Measurements from ENCODE around the gene CD300LB.
"Not testable (repeated sequence)": the region's sequence is repeated elsewhere in the genome, so short reads cannot be mapped to it uniquely, and the experiment has no call there.

The CD300LB gene

GRCh38 chr17:74512036-74512435 is 19.2 kb downstream of the CD300LB start:
- no peak for DNase-seq
- Histone ChIP-seq H3K4me3 (ENCODE audit: low read depth, low read length) (no peak overlapping the region), H3K27ac (no peak overlapping the region)

GRCh38 chr17:74508156-74508555 is 23.1 kb downstream of the CD300LB start:
- TF ChIP-seq CTCF (IDR thresholded peaks at IDR 0.05; ENCODE audit: low read depth, low read length, missing control alignments): no peak

More at GRCh38 chr17:74512036-74512435, 19.2 kb downstream of the CD300LB start:
- TF ChIP-seq CTCF (IDR thresholded peaks at IDR 0.05; ENCODE audit: low read depth, low read length, missing control alignments): no peak
- in situ Hi-C loops (cut with HindIII; ENCODE audit: low pct_ligation_motif_present, low sequenced_read_pairs): no loop called here
- no peaks in the 10 kb centered on the region for H3K27me3 ChIP-seq (replicated peaks)
- no peaks in the 10 kb centered on the region for H3K36me3 ChIP-seq (replicated peaks)

GRCh38 chr17:74503949-74504348 is 27.3 kb downstream of the CD300LB start:
- H3K4me3 ChIP-seq (ENCODE audit: low read depth, low read length); H3K27ac ChIP-seq; in situ Hi-C loops (cut with HindIII; ENCODE audit: low pct_ligation_motif_present, low sequenced_read_pairs); H3K36me3 ChIP-seq (replicated peaks); H3K27me3 ChIP-seq (replicated peaks); DNase-seq: not testable (repeated sequence)

More at GRCh38 chr17:74508156-74508555, 23.1 kb downstream of the CD300LB start:
- DNase-seq: no peak
- Histone ChIP-seq H3K27ac (no peak overlapping the region), H3K4me3 (ENCODE audit: low read depth, low read length) (no peak overlapping the region), H3K27me3 (replicated peaks) (no peaks in the 10 kb centered on the region), H3K36me3 (replicated peaks) (no peaks in the 10 kb centered on the region)
- in situ Hi-C loops (cut with HindIII; ENCODE audit: low pct_ligation_motif_present, low sequenced_read_pairs): no loop called here

GRCh38 chr17:74502861-74503260 is 28.4 kb downstream of the CD300LB start:
- in situ Hi-C loops (cut with HindIII; ENCODE audit: low pct_ligation_motif_present, low sequenced_read_pairs): no loop called here
- no peak for DNase-seq
- Histone ChIP-seq H3K27ac (no peak overlapping the region), H3K36me3 (replicated peaks) (no peaks in the 10 kb centered on the region), H3K27me3 (replicated peaks) (no peaks in the 10 kb centered on the region), H3K4me3 (ENCODE audit: low read depth, low read length) (no peak overlapping the region)
- no peak for TF ChIP-seq CTCF (IDR thresholded peaks at IDR 0.05; ENCODE audit: low read depth, low read length, missing control alignments)

GRCh38 chr17:74499992-74500391 is 31.3 kb downstream of the CD300LB start:
- Histone ChIP-seq H3K4me3 (ENCODE audit: low read depth, low read length) (no peak overlapping the region), H3K27ac (no peak overlapping the region), H3K27me3 (replicated peaks) (no peaks in the 10 kb centered on the region), H3K36me3 (replicated peaks) (no peaks in the 10 kb centered on the region)
- in situ Hi-C loops (cut with HindIII; ENCODE audit: low pct_ligation_motif_present, low sequenced_read_pairs): no loop called here
- no peak for DNase-seq
- TF ChIP-seq CTCF (IDR thresholded peaks at IDR 0.05; ENCODE audit: low read depth, low read length, missing control alignments): no peak

GRCh38 chr17:74497471-74497870 is 33.8 kb downstream of the CD300LB start:
- H3K4me3 ChIP-seq (ENCODE audit: low read depth, low read length): no peak overlapping the region
- in situ Hi-C loops (cut with HindIII; ENCODE audit: low pct_ligation_motif_present, low sequenced_read_pairs): no loop called here
- no peaks in the 10 kb centered on the region for H3K36me3 ChIP-seq (replicated peaks)
- TF ChIP-seq CTCF (IDR thresholded peaks at IDR 0.05; ENCODE audit: low read depth, low read length, missing control alignments): no peak
- H3K27me3 ChIP-seq (replicated peaks): no peaks in the 10 kb centered on the region
- no peak overlapping the region for H3K27ac ChIP-seq
- no peak for DNase-seq

All from brain microvascular endothelial cell (primary cell).